Sigmoid colon (tissue), 7 donors: ENCODE measurements around the gene ATXN1. TPM values are rescaled to one million over a fixed set of nuclear protein-coding genes. Genes with fewer than 3 reads are reported as not detected.

ENCODE experiments used
- DNase-seq: peaks from one replicate; pipeline ENCODE4 v3.0.0-alpha.2; 2019
- H3K27ac ChIP-seq, 4 donors: fragments of 200-600 bp; sonication (generic); one replicate each; pipeline ENCODE4 v1.5.1; 2016 to 2019; ENCODE audit warnings: mild to moderate bottlenecking in 1 of 4
- H3K27me3 ChIP-seq, 3 donors: fragments of 200-600 bp; sonication (generic); one replicate each; pipeline ENCODE4 v1.5.1; 2019; ENCODE audit warnings: mild to moderate bottlenecking in 1 of 3
- H3K36me3 ChIP-seq, 4 donors: fragments of 200-600 bp; sonication (generic); one replicate each; pipeline ENCODE4 v1.5.1; 2016 to 2019
- H3K4me1 ChIP-seq, 4 donors: fragments of 200-600 bp; sonication (generic); one replicate each; pipeline ENCODE4 v1.5.1; 2017 to 2019
- H3K4me3 ChIP-seq, 4 donors: fragments of 200-600 bp; sonication (generic); one replicate each; pipeline ENCODE4 v1.5.1; 2017 to 2019; ENCODE audit warnings: mild to moderate bottlenecking in 2 of 4, moderate library complexity in 1 of 4
- H3K9me3 ChIP-seq, 4 donors: fragments of 200-600 bp in 3 of 4; sonication (generic) in 3 of 4; one replicate each; pipeline versions ENCODE4 v1.5.1 to v1.6.1; 2013 to 2019
- CTCF ChIP-seq, 4 experiments: fragments of 450-650 bp in 3 of 4; fragments of 200-600 bp in 1 of 4; IDR thresholded peaks; one replicate each; pipeline ENCODE4 v1.5.1; 2016 to 2019; ENCODE audit warnings: antibody characterized with exemption in 4 of 4, mild to moderate bottlenecking in 3 of 4, moderate library complexity in 2 of 4
- EP300 ChIP-seq, 4 donors: sonication (generic); formaldehyde crosslinking; IDR thresholded peaks; one replicate each; pipeline ENCODE4 v1.6.1; 2017; ENCODE audit warnings: antibody characterized with exemption in 4 of 4
- POLR2A ChIP-seq, 2 donors: fragments of 450-650 bp; IDR thresholded peaks; one replicate each; pipeline ENCODE4 v1.6.1; 2016; ENCODE audit warnings: antibody characterized with exemption in 2 of 2, mild to moderate bottlenecking in 2 of 2, moderate library complexity in 2 of 2
- POLR2AphosphoS5 ChIP-seq, 4 donors: sonication (generic); formaldehyde crosslinking; IDR thresholded peaks; one replicate each; pipeline ENCODE4 v1.6.1; 2017; ENCODE audit warnings: antibody characterized with exemption in 4 of 4
- WGBS, 2 donors: extraction: QIAGEN DNeasy Blood & Tissue Kit; methylation state at CpG; one replicate each; pipeline ENCODE4 v1.1.7; 2013; 5-methylcytosine and 5-hydroxymethylcytosine counted together
- intact Hi-C: fragments of 100-400 bp; cut with DNase I; formaldehyde crosslinking; loops from one replicate; pipeline ENCODE4 v1.15.1; 2023
- polyA plus RNA-seq, 3 donors: library from polyadenylated mRNA; stranded (reverse); fragments of 200-250 nt; gene quantifications; one replicate each; pipeline ENCODE4 v1.2.3, GENCODE V29; 2013
- total RNA-seq, 4 donors: library from RNA; depleted of rRNA; stranded (reverse); fragments of >200 nt; gene quantifications; one replicate each; pipeline ENCODE4 v1.1.0, GENCODE V29; 2016
- donor health status: healthy with polysubstance abuse.
- donor health status: Bipolar disorder and iron deficiency.
- donor health status: healthy.

Gene ATXN1
- total and polyA plus RNA-seq, 7 donors = 4.8 to 95.3 (median 37.7) TPM

DNA sequence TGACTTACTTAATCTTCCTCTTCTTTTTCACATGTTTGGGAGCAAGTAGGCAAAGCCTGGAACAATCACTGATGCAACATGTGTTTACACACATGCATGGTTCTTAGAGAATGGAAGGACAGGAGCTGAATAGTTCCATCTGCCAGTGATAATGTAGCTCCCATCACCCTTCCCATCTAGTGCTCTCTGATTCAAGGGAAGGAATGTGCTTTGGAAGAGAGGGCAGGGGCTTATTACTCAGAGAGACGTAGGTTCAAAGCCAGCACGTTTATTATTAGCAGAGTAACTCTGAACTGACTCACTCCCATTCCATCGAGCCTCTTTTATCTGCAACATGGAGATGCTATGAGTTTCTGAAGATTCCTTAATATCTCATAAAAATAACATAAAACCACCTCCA, 311.0 kb downstream of the ATXN1 start:
- WGBS, 2 donors = 76 to 87% methylated on average over 3 of the region's 3 CpGs

GRCh38 chr6:16446273-16446672, 315.0 kb downstream of the ATXN1 start:
- intact Hi-C loops = no loop called here
- Histone ChIP-seq H3K27ac (no peak overlapping the region), H3K27me3 (no peaks in the 10 kb centered on the region), H3K4me1 (peaks cover 0 to 15% (median 2%) of the 10 kb centered on the region in 4 donors), H3K36me3 (no peaks in the 10 kb centered on the region), H3K4me3 (no peak overlapping the region), H3K9me3 (no peaks in the 10 kb centered on the region)
- TF ChIP-seq CTCF (IDR thresholded peaks at IDR 0.05) = no peak
- TF ChIP-seq POLR2AphosphoS5 (IDR thresholded peaks at IDR 0.05) = no peak
- TF ChIP-seq POLR2A (IDR thresholded peaks at IDR 0.05) = no peak
- TF ChIP-seq EP300 (IDR thresholded peaks at IDR 0.05) = no peak
- no peak for DNase-seq
- 62 to 84% methylated on average over 2 of the region's 2 CpGs for WGBS, 2 donors

More for the DNA sequence above, 311.0 kb downstream of the ATXN1 start:
- H3K4me3 ChIP-seq = no peak overlapping the region
- H3K36me3 ChIP-seq = no peaks in the 10 kb centered on the region
- no peaks in the 10 kb centered on the region for H3K27me3 ChIP-seq
- H3K9me3 ChIP-seq = no peaks in the 10 kb centered on the region
- no peak for TF ChIP-seq POLR2A (IDR thresholded peaks at IDR 0.05)
- no peak for TF ChIP-seq POLR2AphosphoS5 (IDR thresholded peaks at IDR 0.05)
- TF ChIP-seq EP300 (IDR thresholded peaks at IDR 0.05) = no peak
- TF ChIP-seq CTCF (IDR thresholded peaks at IDR 0.05) = no peak
- no peak overlapping the region for H3K27ac ChIP-seq
- intact Hi-C loops = no loop called here
- H3K4me1 ChIP-seq = peaks cover 0 to 30% (median 16%) of the 10 kb centered on the region in 4 donors
- no peak for DNase-seq

GRCh38 chr6:16442031-16442430, 319.2 kb downstream of the ATXN1 start:
- no peak for TF ChIP-seq EP300 (IDR thresholded peaks at IDR 0.05)
- TF ChIP-seq POLR2AphosphoS5 (IDR thresholded peaks at IDR 0.05) = no peak
- TF ChIP-seq POLR2A (IDR thresholded peaks at IDR 0.05) = no peak
- TF ChIP-seq CTCF (IDR thresholded peaks at IDR 0.05) = no peak
- no peak overlapping the region for H3K4me3 ChIP-seq
- H3K36me3 ChIP-seq = no peaks in the 10 kb centered on the region
- WGBS, 2 donors = 96 to 97% methylated on average over 3 of the region's 3 CpGs
- DNase-seq = no peak
- intact Hi-C loops = no loop called here
- no peak overlapping the region for H3K27ac ChIP-seq
- H3K9me3 ChIP-seq = no peaks in the 10 kb centered on the region
- H3K27me3 ChIP-seq = no peaks in the 10 kb centered on the region
- peaks cover 0 to 21% (median 15%) of the 10 kb centered on the region in 4 donors for H3K4me1 ChIP-seq

GRCh38 chr6:16441262-16441661, 320.0 kb downstream of the ATXN1 start:
- no peaks in the 10 kb centered on the region for H3K9me3 ChIP-seq
- H3K4me3 ChIP-seq = no peak overlapping the region
- peaks cover 0 to 21% (median 15%) of the 10 kb centered on the region in 4 donors for H3K4me1 ChIP-seq
- no peak overlapping the region for H3K27ac ChIP-seq
- H3K36me3 ChIP-seq = no peaks in the 10 kb centered on the region
- 95 to 96% methylated on average over 2 of the region's 2 CpGs for WGBS, 2 donors
- intact Hi-C loops = no loop called here
- no peak for DNase-seq
- TF ChIP-seq POLR2A (IDR thresholded peaks at IDR 0.05) = no peak
- no peak for TF ChIP-seq EP300 (IDR thresholded peaks at IDR 0.05)
- no peaks in the 10 kb centered on the region for H3K27me3 ChIP-seq

DNA sequence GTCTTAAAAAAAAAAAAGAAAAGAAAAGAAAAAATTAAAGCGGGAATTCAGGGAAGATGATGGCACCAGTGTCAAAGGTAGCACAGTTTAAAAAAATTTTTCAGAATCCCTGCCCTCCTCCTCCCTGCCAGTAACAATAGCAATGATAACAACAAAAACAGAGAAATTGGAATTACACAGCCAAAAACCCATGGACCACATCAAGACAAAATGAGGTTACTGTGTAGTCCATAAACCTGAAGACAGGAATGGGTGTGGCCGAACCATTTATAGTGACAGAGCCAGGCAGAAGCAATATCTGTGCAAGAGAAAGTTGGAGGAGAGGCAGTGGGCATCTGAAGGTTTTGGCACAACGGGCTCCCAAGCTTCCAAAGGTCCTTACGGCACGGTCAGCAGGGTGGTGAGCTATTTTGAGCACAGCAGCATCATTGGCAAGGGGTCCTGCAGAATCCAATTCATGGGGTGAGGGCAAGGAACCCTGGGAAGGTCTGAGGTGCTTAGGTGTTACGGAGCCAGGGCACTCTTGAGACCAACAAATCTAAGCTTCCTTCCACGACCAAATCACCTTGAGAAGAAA, 320.5 kb downstream of the ATXN1 start:
- H3K36me3 ChIP-seq = no peaks in the 10 kb centered on the region
- H3K27ac ChIP-seq = no peak overlapping the region
- intact Hi-C loops = no loop called here
- H3K4me3 ChIP-seq = no peak overlapping the region
- peaks cover 0 to 21% (median 15%) of the 10 kb centered on the region in 4 donors for H3K4me1 ChIP-seq
- H3K9me3 ChIP-seq = no peaks in the 10 kb centered on the region
- 95% methylated on average over 7 of the region's 7 CpGs for WGBS, 2 donors
- H3K27me3 ChIP-seq = no peaks in the 10 kb centered on the region
- no peak for DNase-seq
- TF ChIP-seq POLR2A (IDR thresholded peaks at IDR 0.05) (no peak), EP300 (IDR thresholded peaks at IDR 0.05) (no peak), CTCF (IDR thresholded peaks at IDR 0.05) (no peak), POLR2AphosphoS5 (IDR thresholded peaks at IDR 0.05) (no peak)
